Skeletal muscle tissue (tissue), 4 donors: ENCODE measurements around the gene BAIAP2L2. TPM values are rescaled to one million over a fixed set of nuclear protein-coding genes. Genes with fewer than 3 reads are reported as not detected.
"Not testable (repeated sequence)": the region's sequence is repeated elsewhere in the genome, so short reads cannot be mapped to it uniquely, and the experiment has no call there.

Source experiments
- H3K27ac ChIP-seq: one replicate; pipeline ENCODE4 v1.7.0; 2013; ENCODE audit warnings: mild to moderate bottlenecking, low read depth, low read length, inconsistent platforms
- H3K27me3 ChIP-seq, 3 donors: one replicate each; pipeline ENCODE4 v1.7.0; 2013; ENCODE audit warnings: low read length in 3 of 3; ENCODE audit not compliant: control insufficient read depth in 3 of 3, insufficient read depth in 3 of 3
- H3K36me3 ChIP-seq, 3 donors: one replicate each; pipeline ENCODE4 v1.7.0; 2013; ENCODE audit warnings: low read length in 3 of 3; ENCODE audit not compliant: control insufficient read depth in 3 of 3, insufficient read depth in 3 of 3
- H3K4me1 ChIP-seq, 3 donors: one replicate each; pipeline ENCODE4 v1.7.0; 2013; ENCODE audit warnings: low read length in 3 of 3, mild to moderate bottlenecking in 3 of 3; ENCODE audit not compliant: control insufficient read depth in 3 of 3, insufficient read depth in 3 of 3
- H3K4me3 ChIP-seq, 3 donors: one replicate each; pipeline ENCODE4 v1.7.0; 2013; ENCODE audit warnings: low read length in 3 of 3
- H3K9ac ChIP-seq, 3 donors: one replicate each; pipeline ENCODE4 v1.7.0; 2013; ENCODE audit warnings: low read length in 3 of 3, mild to moderate bottlenecking in 3 of 3, moderate library complexity in 2 of 3, low read depth in 1 of 3
- H3K9me3 ChIP-seq, 3 donors: one replicate each; pipeline ENCODE4 v1.7.0; 2013; ENCODE audit warnings: low read length in 3 of 3; ENCODE audit not compliant: control insufficient read depth in 3 of 3
- total RNA-seq: library from RNA; depleted of rRNA; stranded (reverse); fragments of >200 nt; gene quantifications from one replicate; pipeline ENCODE4 v1.2.3, GENCODE V29; 2014
- donor health status: Osteomylitis.

BAIAP2L2 gene, protein sequence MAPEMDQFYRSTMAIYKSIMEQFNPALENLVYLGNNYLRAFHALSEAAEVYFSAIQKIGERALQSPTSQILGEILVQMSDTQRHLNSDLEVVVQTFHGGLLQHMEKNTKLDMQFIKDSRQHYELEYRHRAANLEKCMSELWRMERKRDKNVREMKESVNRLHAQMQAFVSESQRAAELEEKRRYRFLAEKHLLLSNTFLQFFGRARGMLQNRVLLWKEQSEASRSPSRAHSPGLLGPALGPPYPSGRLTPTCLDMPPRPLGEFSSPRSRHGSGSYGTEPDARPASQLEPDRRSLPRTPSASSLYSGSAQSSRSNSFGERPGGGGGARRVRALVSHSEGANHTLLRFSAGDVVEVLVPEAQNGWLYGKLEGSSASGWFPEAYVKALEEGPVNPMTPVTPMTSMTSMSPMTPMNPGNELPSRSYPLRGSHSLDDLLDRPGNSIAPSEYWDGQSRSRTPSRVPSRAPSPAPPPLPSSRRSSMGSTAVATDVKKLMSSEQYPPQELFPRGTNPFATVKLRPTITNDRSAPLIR
- total RNA-seq: not detected

DNA sequence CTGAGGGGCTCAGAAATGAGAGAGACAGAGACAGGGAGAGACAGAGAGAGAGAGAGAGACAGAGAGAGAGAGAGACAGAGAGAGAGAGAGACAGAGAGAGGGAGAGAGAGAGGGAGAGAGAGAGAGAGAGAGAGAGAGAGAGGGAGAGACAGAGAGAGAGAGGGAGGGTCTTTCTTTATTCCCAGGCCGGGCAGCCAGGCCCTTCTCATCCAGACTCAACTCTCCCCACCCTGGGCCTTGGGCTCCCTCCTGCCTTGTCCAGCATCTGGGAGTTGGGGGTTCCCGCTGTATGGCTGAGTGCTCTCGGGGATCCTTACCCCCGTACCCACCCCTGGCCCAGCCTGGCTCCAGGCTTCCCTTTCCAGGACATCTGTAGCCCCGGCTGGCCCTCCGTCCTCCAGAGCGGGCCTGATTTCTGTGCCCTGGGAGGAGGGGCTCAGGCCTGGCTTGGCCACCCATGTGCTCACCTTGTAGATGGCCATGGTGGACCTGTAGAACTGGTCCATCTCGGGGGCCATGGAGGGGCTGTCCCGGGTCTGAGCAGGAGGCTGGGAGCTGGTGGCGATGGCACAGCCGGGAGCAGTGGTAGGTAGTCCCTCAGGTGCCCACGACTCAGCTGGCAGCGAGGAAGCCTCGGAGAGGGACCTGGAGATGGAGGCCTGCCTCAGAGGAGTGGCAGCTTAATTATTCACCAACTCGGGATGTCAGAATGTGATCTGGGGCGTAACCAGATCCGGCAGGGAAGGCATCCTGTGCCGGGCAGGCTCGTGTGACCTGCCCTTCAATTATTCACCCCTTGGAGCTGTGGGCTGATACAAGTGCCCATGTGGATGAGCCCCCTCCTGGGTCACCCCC, at the start of gene BAIAP2L2:
Gene BAIAP2L2 (minus strand): TSS at position 677 of the 855 bp plus-strand sequence. CDS start 159 bp downstream, at position 518.
- Histone ChIP-seq H3K4me1 (peaks cover 6 to 16% (median 14%) of the 10 kb centered on the region in 3 donors), H3K36me3 (peaks cover 6 to 9% (median 8%) of the 10 kb centered on the region in 3 donors), H3K9me3 (no peaks in the 10 kb centered on the region), H3K4me3 (no peak within 1 kb of the TSS), H3K27me3 (no peaks in the 10 kb centered on the region), H3K9ac (peak within 1 kb of the TSS in 1 of 3 donors; percentile 50), H3K27ac (no peak within 1 kb of the TSS)

DNA sequence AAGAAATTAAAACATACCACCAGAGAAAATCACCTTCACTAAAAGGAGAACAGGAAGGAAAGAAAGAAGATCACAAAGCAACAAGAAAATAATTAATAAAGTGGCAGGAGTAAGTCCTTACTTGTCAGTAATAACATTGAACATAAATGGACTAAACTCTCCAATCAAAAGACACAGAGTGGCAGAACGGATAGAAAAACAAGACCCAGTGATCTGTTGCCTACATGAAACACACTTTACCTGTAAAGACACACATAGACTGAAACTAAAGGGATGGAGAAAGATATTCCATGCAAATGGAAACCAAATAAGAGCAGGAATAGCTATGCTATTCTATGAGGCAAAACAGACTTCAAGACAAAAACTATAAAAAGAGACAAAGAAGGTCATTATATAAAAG, 45.2 kb upstream of the BAIAP2L2 start:
- Histone ChIP-seq H3K4me3 (no peak overlapping the region), H3K27me3 (no peaks in the 10 kb centered on the region), H3K36me3 (no peaks in the 10 kb centered on the region), H3K27ac (no peak overlapping the region), H3K9ac (no peak overlapping the region), H3K9me3 (no peaks in the 10 kb centered on the region), H3K4me1 (peaks cover 0 to 6% (median 0%) of the 10 kb centered on the region in 3 donors)

DNA sequence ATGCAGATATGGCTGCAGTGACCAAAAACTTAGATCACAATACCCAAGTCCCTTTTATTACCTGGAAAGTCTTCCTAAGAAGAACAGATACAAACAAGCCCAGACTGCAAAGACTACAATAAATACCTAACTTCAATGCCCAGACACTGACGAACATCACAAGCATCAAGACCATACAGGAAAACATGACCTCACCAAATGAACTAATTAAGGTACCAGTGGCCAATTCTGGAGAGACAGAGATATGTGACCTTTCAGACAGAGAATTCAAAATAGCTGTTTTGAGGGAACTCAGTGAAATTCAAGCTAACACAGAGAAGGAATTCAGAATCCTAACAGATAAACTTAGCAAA, 44.1 kb upstream of the BAIAP2L2 start:
- H3K27me3 ChIP-seq, H3K27ac ChIP-seq, H3K4me1 ChIP-seq, H3K4me3 ChIP-seq, H3K36me3 ChIP-seq, H3K9ac ChIP-seq, H3K9me3 ChIP-seq: not testable (repeated sequence)

DNA sequence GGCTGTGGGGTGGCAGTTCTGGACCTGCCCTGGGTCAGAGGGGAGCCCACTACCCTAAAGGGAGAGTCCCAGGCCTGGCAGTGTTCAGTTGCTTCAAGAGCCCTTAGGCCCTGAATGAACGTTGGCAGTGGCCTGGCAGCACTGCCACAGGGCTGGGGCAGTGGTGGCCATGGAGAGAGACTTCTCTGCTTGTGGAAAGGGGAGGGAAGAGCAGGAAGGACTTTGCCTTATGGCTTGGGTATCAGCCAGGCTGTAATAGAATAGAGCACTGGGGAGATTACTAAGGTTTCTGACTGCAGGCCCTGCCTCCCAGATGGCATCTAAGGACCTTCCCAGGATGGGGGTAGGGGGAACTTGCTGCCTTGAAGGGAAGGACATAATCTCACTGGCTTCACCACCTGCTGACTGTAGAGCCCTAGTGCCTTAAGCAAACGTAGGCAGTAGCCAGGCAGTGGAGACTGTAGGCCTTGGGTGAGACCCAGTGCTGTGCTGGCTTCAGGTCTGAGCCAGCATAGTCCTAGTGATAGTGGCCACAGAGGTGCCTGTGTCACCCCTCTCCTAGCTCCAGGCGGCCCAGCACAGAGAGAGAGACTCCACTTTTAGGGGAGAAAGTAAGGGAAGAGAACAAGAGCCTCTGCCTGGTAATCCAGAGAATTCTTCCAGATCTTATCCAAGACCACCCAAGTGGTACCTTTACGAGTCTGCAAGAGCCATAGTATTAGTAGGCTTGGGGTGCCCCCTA, 43.5 kb upstream of the BAIAP2L2 start:
- Histone ChIP-seq H3K9me3 (no peaks in the 10 kb centered on the region), H3K27ac (no peak overlapping the region), H3K27me3 (no peaks in the 10 kb centered on the region), H3K4me3 (no peak overlapping the region), H3K9ac (peak overlapping the region in 1 of 3 donors; percentile 30), H3K4me1 (peaks cover 0 to 6% (median 0%) of the 10 kb centered on the region in 3 donors), H3K36me3 (no peaks in the 10 kb centered on the region)

DNA sequence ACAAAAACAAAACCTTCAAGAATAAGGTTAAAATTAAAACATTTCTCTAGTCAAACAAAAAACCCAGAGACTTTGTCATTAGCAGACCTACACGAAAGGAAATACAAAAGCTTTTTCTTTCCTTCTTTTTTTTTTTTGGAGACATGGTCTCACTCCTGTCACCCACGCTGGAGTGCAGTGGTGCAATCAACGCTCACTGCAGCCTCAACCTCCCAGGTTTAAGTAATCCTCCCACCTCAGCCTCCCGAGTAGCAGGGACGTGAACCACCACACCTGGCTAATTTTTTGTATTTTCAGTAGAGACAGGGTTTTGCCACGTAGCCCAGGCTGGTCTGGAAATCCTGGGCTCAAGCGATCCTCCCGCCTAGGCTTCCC, 40.6 kb upstream of the BAIAP2L2 start:
- Histone ChIP-seq H3K27ac (no peak overlapping the region), H3K9ac (no peak overlapping the region), H3K4me1 (peaks cover 0 to 6% (median 0%) of the 10 kb centered on the region in 3 donors), H3K27me3 (no peaks in the 10 kb centered on the region), H3K36me3 (no peaks in the 10 kb centered on the region), H3K9me3 (no peaks in the 10 kb centered on the region), H3K4me3 (no peak overlapping the region)

DNA sequence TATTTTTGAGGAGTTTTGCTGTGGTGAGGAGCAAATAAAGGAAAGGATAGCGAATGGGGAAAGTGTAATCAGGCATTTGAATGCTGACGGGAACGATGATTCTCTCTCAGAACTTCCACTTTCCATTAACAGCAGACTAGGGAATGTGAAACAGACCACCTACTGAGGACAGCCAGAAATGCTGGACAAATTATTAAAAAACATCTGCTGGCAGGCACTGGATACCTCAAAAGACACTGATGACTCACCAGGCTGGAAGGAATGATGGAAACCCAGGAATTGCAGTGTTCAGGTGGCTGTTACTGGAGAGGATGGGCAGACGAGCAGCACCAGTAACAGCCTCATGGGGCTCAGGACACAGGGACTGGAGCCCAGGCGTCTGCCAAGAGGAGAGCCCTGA, 37.8 kb upstream of the BAIAP2L2 start:
- Histone ChIP-seq H3K9me3 (no peaks in the 10 kb centered on the region), H3K27me3 (no peaks in the 10 kb centered on the region), H3K4me3 (no peak overlapping the region), H3K4me1 (no peaks in the 10 kb centered on the region), H3K9ac (no peak overlapping the region), H3K27ac (no peak overlapping the region), H3K36me3 (peaks cover 0 to 5% (median 5%) of the 10 kb centered on the region in 3 donors)

DNA sequence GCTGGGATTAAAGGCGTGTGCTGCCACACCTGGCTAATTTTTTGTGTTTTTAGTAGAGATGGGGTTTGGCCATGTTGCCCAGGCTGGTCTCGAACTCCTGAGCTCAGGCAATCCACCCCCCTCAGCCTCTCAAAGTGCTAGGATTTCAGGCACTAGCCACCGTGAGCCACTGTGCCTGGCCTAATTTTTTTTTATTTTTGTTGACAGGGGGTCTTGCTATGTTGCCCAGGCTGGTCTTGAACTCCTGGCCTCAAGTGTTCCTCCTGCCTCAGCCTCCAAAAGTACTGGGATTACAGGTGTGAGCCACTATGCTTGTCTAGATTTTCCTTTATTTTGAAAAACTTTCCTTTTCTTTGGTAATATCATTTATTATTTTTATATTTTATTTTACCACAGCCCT, 35.7 kb upstream of the BAIAP2L2 start:
- H3K9me3 ChIP-seq, H3K36me3 ChIP-seq, H3K27ac ChIP-seq, H3K4me3 ChIP-seq, H3K9ac ChIP-seq, H3K27me3 ChIP-seq, H3K4me1 ChIP-seq: not testable (repeated sequence)

DNA sequence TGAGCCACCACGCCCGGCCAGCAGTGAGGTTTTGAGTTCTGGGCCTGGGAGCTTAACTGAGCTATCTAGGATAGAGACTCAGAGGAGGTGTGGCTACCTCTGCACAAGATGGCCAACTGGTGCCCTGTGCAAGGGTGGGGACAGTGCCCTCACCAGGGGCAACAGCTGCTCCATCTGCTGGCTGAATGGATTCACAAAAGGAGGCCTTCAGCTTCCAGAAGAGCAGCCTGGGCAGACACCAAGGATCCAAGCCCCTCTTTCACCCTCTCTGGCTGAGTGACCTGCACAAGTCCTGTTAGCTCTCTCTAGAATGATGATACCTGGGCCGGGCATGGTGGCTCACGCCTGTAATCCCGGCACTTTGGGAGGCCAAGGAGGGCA, 33.5 kb upstream of the BAIAP2L2 start:
- H3K9ac ChIP-seq: no peak overlapping the region
- no peaks in the 10 kb centered on the region for H3K27me3 ChIP-seq
- H3K4me1 ChIP-seq: no peaks in the 10 kb centered on the region
- no peak overlapping the region for H3K27ac ChIP-seq
- H3K4me3 ChIP-seq: no peak overlapping the region
- H3K36me3 ChIP-seq: peaks cover 7 to 12% (median 9%) of the 10 kb centered on the region in 3 donors
- H3K9me3 ChIP-seq: no peaks in the 10 kb centered on the region

DNA sequence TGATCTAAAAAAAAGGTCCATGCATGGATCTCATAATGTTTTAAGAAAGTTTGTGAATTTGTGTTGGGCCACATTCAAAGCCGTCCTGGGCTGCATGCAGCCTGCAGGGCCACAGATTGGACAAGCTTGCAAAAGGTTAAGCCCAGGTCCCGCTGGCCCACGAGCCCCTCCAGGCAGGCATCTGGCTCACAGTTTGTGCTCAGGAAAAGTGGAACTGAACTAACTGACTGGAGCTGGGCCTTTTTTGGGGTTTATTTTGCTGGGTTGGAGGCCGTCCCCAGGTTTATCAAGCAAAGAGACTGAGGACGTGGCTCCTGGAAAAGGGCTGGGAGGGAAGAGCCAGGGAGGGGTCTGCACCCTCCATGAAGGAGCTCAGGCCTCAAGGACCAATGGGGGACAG, 32.1 kb upstream of the BAIAP2L2 start:
- no peak overlapping the region for H3K9ac ChIP-seq
- H3K36me3 ChIP-seq: peaks cover 9 to 12% (median 11%) of the 10 kb centered on the region in 3 donors
- no peak overlapping the region for H3K27ac ChIP-seq
- H3K27me3 ChIP-seq: no peaks in the 10 kb centered on the region
- no peaks in the 10 kb centered on the region for H3K4me1 ChIP-seq
- no peak overlapping the region for H3K4me3 ChIP-seq
- H3K9me3 ChIP-seq: no peaks in the 10 kb centered on the region
